WTC11 (cell line): ENCODE data around the gene RGS19. TPM values are rescaled to one million over a fixed set of nuclear protein-coding genes. Genes with fewer than 3 reads are reported as not detected.

Experiments used
- ATAC-seq: fragments of 200-7000 bp; cut with Tn5 transposase; 2 replicates; pipeline ENCODE4 v1.10.0; 2021; ENCODE audit warnings: mild to moderate bottlenecking, moderate library complexity
- CTCF ChIA-PET: fragments of 300-600 bp; sonication (Branson Sonifier 250); formaldehyde crosslinking; loops from one replicate; lab custom pipeline; 2021; ENCODE audit warnings: antibody characterized with exemption; lab: Charles Lee
- POLR2A ChIA-PET: fragments of 350-600 bp; sonication (Branson Sonifier 250); formaldehyde crosslinking; loops from one replicate; lab custom pipeline; 2021; ENCODE audit warnings: antibody characterized with exemption; lab: Charles Lee
- DNase-seq: peaks from one replicate; pipeline ENCODE4 v3.0.0; 2021; ENCODE audit warnings: low spot score
- H3K27ac Mint-ChIP-seq: 2 replicates; pipeline ENCODE4 v1.8.0; 2021; ENCODE audit warnings: mixed read lengths
- H3K27me3 Mint-ChIP-seq: 2 replicates; pipeline ENCODE4 v1.8.0; 2021; ENCODE audit warnings: low read depth, mild to moderate bottlenecking, moderate library complexity, mixed read lengths
- H3K36me3 Mint-ChIP-seq: 2 replicates; pipeline ENCODE4 v1.8.0; 2021; ENCODE audit warnings: mixed read lengths
- H3K4me1 Mint-ChIP-seq: 2 replicates; pipeline ENCODE4 v1.8.0; 2022; ENCODE audit warnings: mixed read lengths
- H3K4me3 Mint-ChIP-seq: 2 replicates; pipeline ENCODE4 v1.8.0; 2021; ENCODE audit warnings: mild to moderate bottlenecking, moderate library complexity, mixed read lengths
- H3K9me3 Mint-ChIP-seq: 2 replicates; pipeline ENCODE4 v1.8.0; 2021; ENCODE audit warnings: mixed read lengths
- EMX1 ChIP-seq: fragments of 250-450 bp; sonication (Bioruptor Pico); IDR thresholded peaks from 2 replicates; pipeline ENCODE4 v1.8.0; 2021; ENCODE audit warnings: mild to moderate bottlenecking
- FOXK1 ChIP-seq: sonication (generic); formaldehyde crosslinking; IDR thresholded peaks from 2 replicates; pipeline ENCODE4 v1.8.0; 2022; ENCODE audit warnings: mild to moderate bottlenecking, moderate library complexity, missing genetic modification reagents
- HMGA2 ChIP-seq: fragments of 250-450 bp; sonication (Bioruptor Pico); IDR thresholded peaks from 2 replicates; pipeline ENCODE4 v1.4.0; 2021; ENCODE audit warnings: mild to moderate bottlenecking, moderate library complexity
- NFYB ChIP-seq: sonication (generic); formaldehyde crosslinking; conservative IDR thresholded peaks from 2 replicates; pipeline ENCODE4 v1.8.0; 2022; ENCODE audit warnings: low read depth, missing genetic modification reagents
- NR2C2 ChIP-seq: sonication (generic); formaldehyde crosslinking; IDR thresholded peaks from 2 replicates; pipeline ENCODE4 v1.8.0; 2022; ENCODE audit warnings: mild to moderate bottlenecking, missing genetic modification reagents
- PRRX2 ChIP-seq: fragments of 250-450 bp; sonication (Bioruptor Pico); IDR thresholded peaks from 2 replicates; pipeline ENCODE4 v1.8.0; 2021; ENCODE audit warnings: mild to moderate bottlenecking
- SMAD3 ChIP-seq: sonication (generic); formaldehyde crosslinking; IDR thresholded peaks from 2 replicates; pipeline ENCODE4 v1.8.0; 2022; ENCODE audit warnings: missing genetic modification reagents, mild to moderate bottlenecking, borderline replicate concordance
- TP53 ChIP-seq: sonication (generic); formaldehyde crosslinking; IDR thresholded peaks from 2 replicates; pipeline ENCODE4 v1.8.1; 2023; ENCODE audit warnings: mild to moderate bottlenecking, missing genetic modification reagents
- ZBTB21 ChIP-seq: sonication (generic); formaldehyde crosslinking; IDR thresholded peaks from 2 replicates; pipeline ENCODE4 v1.8.1; 2023; ENCODE audit warnings: mild to moderate bottlenecking, missing genetic modification reagents, borderline replicate concordance
- total RNA-seq: library from RNA; stranded (reverse); gene quantifications from 3 replicates; pipeline ENCODE4 v1.2.3, GENCODE V29; 2021
- TF ChIP-seq, protein P1 (sequence below): fragments of 250-450 bp; sonication (Bioruptor Pico); IDR thresholded peaks from 2 replicates; pipeline ENCODE4 v1.9.0; 2021; ENCODE audit warnings: mild to moderate bottlenecking, borderline replicate concordance
- TF ChIP-seq, protein P2 (sequence below): fragments of 250-450 bp; sonication (Bioruptor Pico); IDR thresholded peaks from 2 replicates; pipeline ENCODE4 v2.1.2; 2022; ENCODE audit warnings: mild to moderate bottlenecking, moderate library complexity
- TF ChIP-seq, protein P3 (sequence below): sonication (generic); formaldehyde crosslinking; conservative IDR thresholded peaks from 2 replicates; pipeline ENCODE4 v1.8.1; 2023; ENCODE audit warnings: mild to moderate bottlenecking, low read depth, missing genetic modification reagents, moderate library complexity
- TF ChIP-seq, protein P4 (sequence below): sonication (generic); formaldehyde crosslinking; IDR thresholded peaks from 2 replicates; pipeline ENCODE4 v1.8.0; 2023; ENCODE audit warnings: missing genetic modification reagents
- TF ChIP-seq, protein P5 (sequence below): sonication (generic); formaldehyde crosslinking; IDR thresholded peaks from 2 replicates; pipeline ENCODE4 v1.8.0; 2022; ENCODE audit warnings: mild to moderate bottlenecking, missing genetic modification reagents
- TF ChIP-seq, protein P6 (sequence below): fragments of 250-450 bp; sonication (Bioruptor Pico); IDR thresholded peaks from 2 replicates; pipeline ENCODE4 v1.9.0; 2021; ENCODE audit warnings: mild to moderate bottlenecking
- TF ChIP-seq, protein P7 (sequence below): sonication (generic); formaldehyde crosslinking; IDR thresholded peaks from 2 replicates; pipeline ENCODE4 v1.8.1; 2023; ENCODE audit warnings: mild to moderate bottlenecking, missing genetic modification reagents
- TF ChIP-seq, protein P8 (sequence below): sonication (generic); formaldehyde crosslinking; conservative IDR thresholded peaks from 2 replicates; pipeline ENCODE4 v1.8.1; 2022; ENCODE audit warnings: mild to moderate bottlenecking, missing genetic modification reagents
- TF ChIP-seq, protein P9 (sequence below): sonication (generic); formaldehyde crosslinking; IDR thresholded peaks from 2 replicates; pipeline ENCODE4 v1.8.0; 2022; ENCODE audit warnings: mild to moderate bottlenecking, missing genetic modification reagents

Gene RGS19
- total RNA-seq, 1 experiment from 2014 or later: 13.8 TPM

DNA sequence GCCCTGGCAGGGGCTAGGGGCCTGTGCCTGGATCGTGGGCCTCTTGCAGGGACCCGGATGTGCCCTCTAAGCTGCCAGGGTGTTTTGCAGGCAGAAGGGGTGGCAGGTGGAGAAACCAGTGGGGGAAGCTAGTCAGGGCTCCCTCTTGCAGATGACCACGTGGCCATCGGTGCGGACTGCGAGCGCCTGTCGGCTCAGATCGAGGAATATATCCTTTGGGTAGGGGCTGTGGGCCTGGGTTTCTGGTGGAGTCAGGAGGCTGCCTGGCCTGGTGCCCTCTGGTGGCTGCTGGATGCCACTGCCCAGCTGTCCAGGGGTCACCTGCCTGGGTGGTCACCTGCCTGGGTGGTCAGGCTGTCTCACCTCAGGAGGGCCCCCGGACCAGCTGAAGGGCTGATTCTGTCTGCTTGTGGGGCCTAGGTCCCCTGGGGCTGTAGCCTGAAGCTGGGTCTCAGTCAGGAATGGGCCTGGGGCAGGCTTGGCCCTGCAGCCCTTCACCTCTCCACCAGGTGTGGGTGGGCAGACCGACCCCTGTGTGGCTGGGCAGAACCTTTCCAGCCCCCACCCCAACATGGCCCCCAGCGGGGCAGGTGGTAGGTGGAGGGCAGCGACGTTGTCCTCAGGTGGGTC lies 9.6 kb downstream of the RGS19 start (continued):
- 0 out of 2 replicates have a peak, but pooled peaks have one; percentile 57 for TF ChIP-seq EMX1
- TF ChIP-seq ZBTB21 (CRISPR knock-in tag): no peak

DNA sequence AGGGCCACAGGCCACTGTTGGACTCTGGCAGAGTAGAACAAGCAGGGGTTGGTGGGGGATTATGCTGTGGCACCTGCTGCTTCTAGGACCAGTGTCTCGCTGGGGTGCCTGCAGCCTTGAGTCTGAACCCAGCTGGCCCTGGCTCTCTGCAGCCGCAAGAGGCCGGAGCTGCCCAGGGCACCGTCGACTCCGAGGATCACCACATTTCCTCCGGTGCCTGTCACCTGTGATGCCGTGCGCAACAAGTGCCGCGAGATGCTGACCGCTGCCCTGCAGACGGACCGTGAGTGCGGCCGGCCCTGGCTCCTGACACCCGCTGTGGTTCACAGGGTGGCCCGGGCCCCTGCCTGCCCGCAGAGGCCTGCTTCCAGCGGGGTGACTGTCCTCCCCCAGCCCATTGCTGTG lies 10.1 kb downstream of the RGS19 start:
- peaks cover 21% of the 10 kb centered on the region for H3K4me1 Mint-ChIP-seq
- H3K4me3 Mint-ChIP-seq: no peak overlapping the region
- no peak overlapping the region for H3K27ac Mint-ChIP-seq
- no peaks in the 10 kb centered on the region; the same call in 1 of the 2 replicates for H3K27me3 Mint-ChIP-seq
- no peaks in the 10 kb centered on the region for H3K36me3 Mint-ChIP-seq
- TF ChIP-seq HMGA2: no peak
- TF ChIP-seq ZBTB21 (CRISPR knock-in tag): no peak
- no peak for TF ChIP-seq FOXK1 (CRISPR knock-in tag)
- TF ChIP-seq, protein P1, sequence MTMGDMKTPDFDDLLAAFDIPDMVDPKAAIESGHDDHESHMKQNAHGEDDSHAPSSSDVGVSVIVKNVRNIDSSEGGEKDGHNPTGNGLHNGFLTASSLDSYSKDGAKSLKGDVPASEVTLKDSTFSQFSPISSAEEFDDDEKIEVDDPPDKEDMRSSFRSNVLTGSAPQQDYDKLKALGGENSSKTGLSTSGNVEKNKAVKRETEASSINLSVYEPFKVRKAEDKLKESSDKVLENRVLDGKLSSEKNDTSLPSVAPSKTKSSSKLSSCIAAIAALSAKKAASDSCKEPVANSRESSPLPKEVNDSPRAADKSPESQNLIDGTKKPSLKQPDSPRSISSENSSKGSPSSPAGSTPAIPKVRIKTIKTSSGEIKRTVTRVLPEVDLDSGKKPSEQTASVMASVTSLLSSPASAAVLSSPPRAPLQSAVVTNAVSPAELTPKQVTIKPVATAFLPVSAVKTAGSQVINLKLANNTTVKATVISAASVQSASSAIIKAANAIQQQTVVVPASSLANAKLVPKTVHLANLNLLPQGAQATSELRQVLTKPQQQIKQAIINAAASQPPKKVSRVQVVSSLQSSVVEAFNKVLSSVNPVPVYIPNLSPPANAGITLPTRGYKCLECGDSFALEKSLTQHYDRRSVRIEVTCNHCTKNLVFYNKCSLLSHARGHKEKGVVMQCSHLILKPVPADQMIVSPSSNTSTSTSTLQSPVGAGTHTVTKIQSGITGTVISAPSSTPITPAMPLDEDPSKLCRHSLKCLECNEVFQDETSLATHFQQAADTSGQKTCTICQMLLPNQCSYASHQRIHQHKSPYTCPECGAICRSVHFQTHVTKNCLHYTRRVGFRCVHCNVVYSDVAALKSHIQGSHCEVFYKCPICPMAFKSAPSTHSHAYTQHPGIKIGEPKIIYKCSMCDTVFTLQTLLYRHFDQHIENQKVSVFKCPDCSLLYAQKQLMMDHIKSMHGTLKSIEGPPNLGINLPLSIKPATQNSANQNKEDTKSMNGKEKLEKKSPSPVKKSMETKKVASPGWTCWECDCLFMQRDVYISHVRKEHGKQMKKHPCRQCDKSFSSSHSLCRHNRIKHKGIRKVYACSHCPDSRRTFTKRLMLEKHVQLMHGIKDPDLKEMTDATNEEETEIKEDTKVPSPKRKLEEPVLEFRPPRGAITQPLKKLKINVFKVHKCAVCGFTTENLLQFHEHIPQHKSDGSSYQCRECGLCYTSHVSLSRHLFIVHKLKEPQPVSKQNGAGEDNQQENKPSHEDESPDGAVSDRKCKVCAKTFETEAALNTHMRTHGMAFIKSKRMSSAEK: no peak
- TF ChIP-seq, protein P2, sequence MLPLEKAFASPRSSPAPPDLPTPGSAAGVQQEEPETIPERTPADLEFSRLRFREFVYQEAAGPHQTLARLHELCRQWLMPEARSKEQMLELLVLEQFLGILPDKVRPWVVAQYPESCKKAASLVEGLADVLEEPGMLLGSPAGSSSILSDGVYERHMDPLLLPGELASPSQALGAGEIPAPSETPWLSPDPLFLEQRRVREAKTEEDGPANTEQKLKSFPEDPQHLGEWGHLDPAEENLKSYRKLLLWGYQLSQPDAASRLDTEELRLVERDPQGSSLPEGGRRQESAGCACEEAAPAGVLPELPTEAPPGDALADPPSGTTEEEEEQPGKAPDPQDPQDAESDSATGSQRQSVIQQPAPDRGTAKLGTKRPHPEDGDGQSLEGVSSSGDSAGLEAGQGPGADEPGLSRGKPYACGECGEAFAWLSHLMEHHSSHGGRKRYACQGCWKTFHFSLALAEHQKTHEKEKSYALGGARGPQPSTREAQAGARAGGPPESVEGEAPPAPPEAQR: no peak
- TF ChIP-seq, protein P3, sequence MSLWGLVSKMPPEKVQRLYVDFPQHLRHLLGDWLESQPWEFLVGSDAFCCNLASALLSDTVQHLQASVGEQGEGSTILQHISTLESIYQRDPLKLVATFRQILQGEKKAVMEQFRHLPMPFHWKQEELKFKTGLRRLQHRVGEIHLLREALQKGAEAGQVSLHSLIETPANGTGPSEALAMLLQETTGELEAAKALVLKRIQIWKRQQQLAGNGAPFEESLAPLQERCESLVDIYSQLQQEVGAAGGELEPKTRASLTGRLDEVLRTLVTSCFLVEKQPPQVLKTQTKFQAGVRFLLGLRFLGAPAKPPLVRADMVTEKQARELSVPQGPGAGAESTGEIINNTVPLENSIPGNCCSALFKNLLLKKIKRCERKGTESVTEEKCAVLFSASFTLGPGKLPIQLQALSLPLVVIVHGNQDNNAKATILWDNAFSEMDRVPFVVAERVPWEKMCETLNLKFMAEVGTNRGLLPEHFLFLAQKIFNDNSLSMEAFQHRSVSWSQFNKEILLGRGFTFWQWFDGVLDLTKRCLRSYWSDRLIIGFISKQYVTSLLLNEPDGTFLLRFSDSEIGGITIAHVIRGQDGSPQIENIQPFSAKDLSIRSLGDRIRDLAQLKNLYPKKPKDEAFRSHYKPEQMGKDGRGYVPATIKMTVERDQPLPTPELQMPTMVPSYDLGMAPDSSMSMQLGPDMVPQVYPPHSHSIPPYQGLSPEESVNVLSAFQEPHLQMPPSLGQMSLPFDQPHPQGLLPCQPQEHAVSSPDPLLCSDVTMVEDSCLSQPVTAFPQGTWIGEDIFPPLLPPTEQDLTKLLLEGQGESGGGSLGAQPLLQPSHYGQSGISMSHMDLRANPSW: no peak
- TF ChIP-seq, protein P4, sequence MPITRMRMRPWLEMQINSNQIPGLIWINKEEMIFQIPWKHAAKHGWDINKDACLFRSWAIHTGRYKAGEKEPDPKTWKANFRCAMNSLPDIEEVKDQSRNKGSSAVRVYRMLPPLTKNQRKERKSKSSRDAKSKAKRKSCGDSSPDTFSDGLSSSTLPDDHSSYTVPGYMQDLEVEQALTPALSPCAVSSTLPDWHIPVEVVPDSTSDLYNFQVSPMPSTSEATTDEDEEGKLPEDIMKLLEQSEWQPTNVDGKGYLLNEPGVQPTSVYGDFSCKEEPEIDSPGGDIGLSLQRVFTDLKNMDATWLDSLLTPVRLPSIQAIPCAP (CRISPR knock-in tag): no peak
- TF ChIP-seq, protein P5, sequence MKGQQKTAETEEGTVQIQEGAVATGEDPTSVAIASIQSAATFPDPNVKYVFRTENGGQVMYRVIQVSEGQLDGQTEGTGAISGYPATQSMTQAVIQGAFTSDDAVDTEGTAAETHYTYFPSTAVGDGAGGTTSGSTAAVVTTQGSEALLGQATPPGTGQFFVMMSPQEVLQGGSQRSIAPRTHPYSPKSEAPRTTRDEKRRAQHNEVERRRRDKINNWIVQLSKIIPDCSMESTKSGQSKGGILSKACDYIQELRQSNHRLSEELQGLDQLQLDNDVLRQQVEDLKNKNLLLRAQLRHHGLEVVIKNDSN (CRISPR knock-in tag): no peak
- TF ChIP-seq, protein P6, sequence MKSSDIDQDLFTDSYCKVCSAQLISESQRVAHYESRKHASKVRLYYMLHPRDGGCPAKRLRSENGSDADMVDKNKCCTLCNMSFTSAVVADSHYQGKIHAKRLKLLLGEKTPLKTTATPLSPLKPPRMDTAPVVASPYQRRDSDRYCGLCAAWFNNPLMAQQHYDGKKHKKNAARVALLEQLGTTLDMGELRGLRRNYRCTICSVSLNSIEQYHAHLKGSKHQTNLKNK (CRISPR knock-in tag): no peak
- TF ChIP-seq, protein P7, sequence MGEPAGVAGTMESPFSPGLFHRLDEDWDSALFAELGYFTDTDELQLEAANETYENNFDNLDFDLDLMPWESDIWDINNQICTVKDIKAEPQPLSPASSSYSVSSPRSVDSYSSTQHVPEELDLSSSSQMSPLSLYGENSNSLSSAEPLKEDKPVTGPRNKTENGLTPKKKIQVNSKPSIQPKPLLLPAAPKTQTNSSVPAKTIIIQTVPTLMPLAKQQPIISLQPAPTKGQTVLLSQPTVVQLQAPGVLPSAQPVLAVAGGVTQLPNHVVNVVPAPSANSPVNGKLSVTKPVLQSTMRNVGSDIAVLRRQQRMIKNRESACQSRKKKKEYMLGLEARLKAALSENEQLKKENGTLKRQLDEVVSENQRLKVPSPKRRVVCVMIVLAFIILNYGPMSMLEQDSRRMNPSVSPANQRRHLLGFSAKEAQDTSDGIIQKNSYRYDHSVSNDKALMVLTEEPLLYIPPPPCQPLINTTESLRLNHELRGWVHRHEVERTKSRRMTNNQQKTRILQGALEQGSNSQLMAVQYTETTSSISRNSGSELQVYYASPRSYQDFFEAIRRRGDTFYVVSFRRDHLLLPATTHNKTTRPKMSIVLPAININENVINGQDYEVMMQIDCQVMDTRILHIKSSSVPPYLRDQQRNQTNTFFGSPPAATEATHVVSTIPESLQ (CRISPR knock-in tag): no peak
- no peak for TF ChIP-seq NFYB (CRISPR knock-in tag)
- no peak for TF ChIP-seq PRRX2 (CRISPR knock-in tag)
- no peak for TF ChIP-seq TP53 (CRISPR knock-in tag)
- TF ChIP-seq, protein P8, sequence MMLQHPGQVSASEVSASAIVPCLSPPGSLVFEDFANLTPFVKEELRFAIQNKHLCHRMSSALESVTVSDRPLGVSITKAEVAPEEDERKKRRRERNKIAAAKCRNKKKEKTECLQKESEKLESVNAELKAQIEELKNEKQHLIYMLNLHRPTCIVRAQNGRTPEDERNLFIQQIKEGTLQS (CRISPR knock-in tag): no peak
- TF ChIP-seq, protein P9, sequence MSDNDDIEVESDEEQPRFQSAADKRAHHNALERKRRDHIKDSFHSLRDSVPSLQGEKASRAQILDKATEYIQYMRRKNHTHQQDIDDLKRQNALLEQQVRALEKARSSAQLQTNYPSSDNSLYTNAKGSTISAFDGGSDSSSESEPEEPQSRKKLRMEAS (CRISPR knock-in tag): no peak
- TF ChIP-seq NR2C2 (CRISPR knock-in tag): no peak
- no peak for TF ChIP-seq SMAD3 (CRISPR knock-in tag)
- H3K9me3 Mint-ChIP-seq: no peaks in the 10 kb centered on the region
- DNase-seq: no peak
- no peak for ATAC-seq
- CTCF ChIA-PET: interaction anchor here (1.0 to 2.2 kb wide), 8 partner anchors 10 to 51 kb away, joined by 3 to 16 read pairs (median 6); partner anchors contain the start of gene LKAAEAR1
- POLR2A ChIA-PET: interaction anchor here (1.5 kb wide), 1 partner anchor 51 kb away, joined by 6 read pairs; no protein-coding TSS in a partner anchor
